ENCODE data around the gene CHST13. TPM values are rescaled to one million over a fixed set of nuclear protein-coding genes. Genes with fewer than 3 reads are reported as not detected.

Gene CHST13
- total RNA-seq, 2 experiments from 2014 or later, result not detected

DNA sequence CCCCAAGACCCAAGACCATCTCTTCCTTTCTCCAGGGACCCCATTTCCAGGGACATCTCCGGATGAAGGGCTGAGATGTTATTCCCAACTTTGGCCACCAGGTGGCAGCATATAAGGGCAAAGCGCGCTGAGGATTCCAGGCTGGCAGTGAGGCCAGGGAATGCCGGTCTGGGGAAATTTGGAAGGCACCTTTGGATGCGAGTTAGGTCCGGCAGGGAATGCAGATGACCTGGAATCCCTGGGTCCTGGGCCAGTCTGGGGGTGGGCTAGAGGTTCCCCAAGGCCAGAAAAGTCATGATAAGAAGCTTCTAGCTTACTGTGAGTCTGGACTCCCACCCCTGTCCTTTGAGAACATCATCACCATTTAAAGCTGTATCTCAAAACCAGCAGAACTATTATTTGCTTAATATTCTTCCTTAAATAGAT is 1.6 kb upstream of the CHST13 start:
- Mint-ChIP-seq H3K4me3 (no peak overlapping the region), H3K4me1 (ENCODE audit: low read depth) (peaks cover 5% of the 10 kb centered on the region), H3K27ac (no peak overlapping the region), H3K9me3 (ENCODE audit: insufficient read depth) (no peaks in the 10 kb centered on the region), H3K36me3 (ENCODE audit: low read depth) (no peaks in the 10 kb centered on the region), H3K27me3 (ENCODE audit: low read depth) (peaks cover 20% of the 10 kb centered on the region)
- DNase-seq, result peak; percentile 50
- CTCF ChIA-PET, result interaction anchor here (0.6 to 2.3 kb wide), 30 partner anchors 8 to 1026 kb away, joined by 3 to 11 read pairs (median 3); no protein-coding TSS in a partner anchor
- ATAC-seq, result no peak
- POLR2A ChIA-PET, result interaction anchor here (0.7 kb wide), 1 partner anchor 13 kb away, joined by 3 read pairs; no protein-coding TSS in a partner anchor

DNA sequence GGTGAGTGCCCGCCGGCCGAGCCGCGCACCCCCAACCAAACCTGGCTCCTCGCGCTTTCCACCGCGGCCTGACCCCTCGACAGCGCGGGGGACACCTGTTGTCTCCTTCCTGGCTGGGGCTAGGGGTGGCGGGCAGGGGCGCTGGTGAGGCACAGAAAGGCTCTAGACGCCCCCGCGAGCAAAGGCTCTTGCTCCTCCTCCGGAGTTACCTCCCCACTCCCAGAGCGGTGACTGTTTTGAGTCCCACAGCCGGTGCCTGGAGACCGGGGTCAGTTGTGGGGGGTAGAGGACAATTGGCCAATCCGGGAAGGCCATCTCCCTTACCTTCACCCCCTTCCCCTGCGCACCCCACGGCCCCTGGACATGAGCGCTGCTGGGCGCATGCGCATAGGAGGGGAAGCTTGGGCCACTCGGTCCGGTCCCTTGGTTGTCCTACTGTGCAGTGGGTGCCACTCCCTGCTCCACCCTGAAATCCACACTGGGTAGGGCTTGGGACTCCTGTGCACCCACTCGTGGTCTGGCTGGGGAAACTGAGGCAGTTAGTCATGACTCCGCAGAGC is 554 bp downstream of the CHST13 start:
- ChIA-PET POLR2A (no interaction called here), CTCF (no interaction called here)
- Mint-ChIP-seq H3K4me1 (ENCODE audit: low read depth) (peaks cover 2% of the 10 kb centered on the region), H3K27me3 (ENCODE audit: low read depth) (peaks cover 20% of the 10 kb centered on the region), H3K9me3 (ENCODE audit: insufficient read depth) (no peaks in the 10 kb centered on the region), H3K4me3 (no peak overlapping the region), H3K27ac (no peak overlapping the region), H3K36me3 (ENCODE audit: low read depth) (no peaks in the 10 kb centered on the region)
- no peak for DNase-seq
- no peak for ATAC-seq

DNA sequence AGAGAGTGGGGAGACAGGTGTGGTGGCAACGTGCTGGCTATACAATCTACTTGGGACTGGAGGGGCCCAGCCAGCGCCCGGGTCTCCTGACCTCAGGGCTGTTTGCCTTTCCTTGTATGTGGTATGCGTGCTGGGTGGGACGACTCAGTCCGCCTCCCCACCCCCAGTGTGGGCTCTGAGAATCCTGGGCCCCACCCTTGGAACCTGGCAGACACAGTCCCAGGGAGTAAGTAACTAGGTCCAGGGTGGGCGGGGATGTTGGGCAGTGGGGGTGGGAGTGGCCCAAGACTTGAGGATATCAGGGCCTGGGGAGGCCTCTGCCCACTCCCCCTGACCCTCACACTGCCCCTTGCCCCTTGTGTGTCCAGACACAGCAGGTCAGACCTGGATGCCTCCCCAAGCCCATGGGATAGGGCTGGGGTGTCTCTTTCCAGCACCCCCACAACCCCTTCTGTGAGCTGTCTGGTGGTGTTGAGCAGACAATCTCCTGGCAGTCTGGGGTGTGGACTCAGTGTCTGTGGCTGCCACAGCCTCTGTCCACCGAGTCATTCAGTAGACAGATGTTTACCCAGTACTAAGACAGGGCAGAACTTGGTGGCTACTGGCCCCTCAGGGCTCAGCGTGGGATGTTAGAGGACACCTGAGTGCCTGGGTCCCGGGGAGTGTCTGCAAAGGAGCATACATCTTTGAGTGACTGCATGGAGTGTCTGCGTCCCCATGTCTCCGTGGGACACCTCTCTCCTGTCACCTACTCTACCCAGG is 1.3 kb downstream of the CHST13 start:
- ChIA-PET POLR2A (no interaction called here), CTCF (no interaction called here)
- Mint-ChIP-seq H3K4me1 (ENCODE audit: low read depth) (peaks cover under 1% of the 10 kb centered on the region), H3K27ac (no peak overlapping the region), H3K9me3 (ENCODE audit: insufficient read depth) (no peaks in the 10 kb centered on the region), H3K4me3 (no peak overlapping the region), H3K36me3 (ENCODE audit: low read depth) (no peaks in the 10 kb centered on the region), H3K27me3 (ENCODE audit: low read depth) (peaks cover 17% of the 10 kb centered on the region)
- ATAC-seq (no peak), DNase-seq (no peak)

DNA sequence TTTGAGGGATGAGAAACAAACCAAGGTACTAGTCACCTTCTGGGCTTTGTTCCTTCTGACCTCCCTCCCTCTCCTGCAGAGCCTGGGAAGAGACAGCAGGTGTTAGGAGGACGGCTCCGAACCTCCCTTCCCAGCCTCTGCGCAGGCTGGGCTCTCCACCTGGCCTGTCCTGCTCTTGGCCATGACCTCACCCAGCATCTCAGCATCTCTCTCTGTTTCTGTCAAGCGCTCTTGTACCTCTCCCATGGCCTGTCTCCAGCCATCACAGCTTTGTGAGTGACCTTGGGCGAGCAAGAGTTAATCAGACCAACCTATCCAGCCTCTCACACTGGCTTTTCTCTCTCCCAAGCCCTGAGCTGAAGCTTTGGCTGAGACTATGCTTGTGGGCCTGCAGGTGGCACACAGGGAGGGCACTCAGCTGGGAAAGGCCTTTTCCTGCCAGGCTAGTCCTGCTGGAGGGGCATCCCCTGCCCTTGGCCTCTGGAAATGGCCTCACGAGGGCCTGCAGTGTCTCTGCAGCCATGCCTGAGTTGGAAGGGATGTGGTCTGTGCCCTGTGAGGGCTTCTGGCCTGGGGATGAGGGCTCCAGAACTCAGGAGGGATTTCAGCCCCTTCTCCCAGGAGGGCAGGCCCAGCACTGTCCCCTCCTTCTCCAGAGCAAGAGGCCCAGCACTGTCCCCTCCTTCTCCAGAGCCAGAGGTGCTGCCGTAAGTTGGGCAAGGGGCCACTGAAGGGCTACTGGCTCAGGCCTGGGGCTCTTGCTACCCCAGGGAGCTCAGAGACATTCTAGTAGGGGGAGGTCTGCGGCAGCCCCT is 2.1 kb downstream of the CHST13 start:
- ATAC-seq (no peak), DNase-seq (no peak)
- Mint-ChIP-seq H3K4me3 (no peak overlapping the region), H3K4me1 (ENCODE audit: low read depth) (peaks cover 3% of the 10 kb centered on the region), H3K9me3 (ENCODE audit: insufficient read depth) (no peaks in the 10 kb centered on the region), H3K27me3 (ENCODE audit: low read depth) (peaks cover 17% of the 10 kb centered on the region), H3K27ac (no peak overlapping the region), H3K36me3 (ENCODE audit: low read depth) (no peaks in the 10 kb centered on the region)
- ChIA-PET CTCF (no interaction called here), POLR2A (no interaction called here)

DNA sequence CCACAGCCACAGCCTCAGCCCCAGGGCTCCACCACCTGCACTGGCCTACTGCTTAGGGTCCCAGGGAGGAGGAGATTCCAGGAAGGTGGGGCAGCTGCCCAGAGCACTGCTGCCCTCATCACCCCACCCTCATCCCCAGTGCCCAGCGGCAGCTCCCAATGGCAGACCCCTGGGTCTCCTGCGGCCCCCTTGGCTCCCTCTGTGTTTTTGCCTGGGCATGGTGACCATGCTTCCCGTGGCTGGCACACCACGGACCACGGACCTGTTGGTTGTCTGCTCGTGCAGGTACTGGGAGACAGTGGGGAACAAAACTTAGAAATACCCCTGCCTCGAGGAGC is 2.7 kb downstream of the CHST13 start:
- H3K27me3 Mint-ChIP-seq (ENCODE audit: low read depth), result peaks cover 15% of the 10 kb centered on the region
- POLR2A ChIA-PET, result no interaction called here

DNA sequence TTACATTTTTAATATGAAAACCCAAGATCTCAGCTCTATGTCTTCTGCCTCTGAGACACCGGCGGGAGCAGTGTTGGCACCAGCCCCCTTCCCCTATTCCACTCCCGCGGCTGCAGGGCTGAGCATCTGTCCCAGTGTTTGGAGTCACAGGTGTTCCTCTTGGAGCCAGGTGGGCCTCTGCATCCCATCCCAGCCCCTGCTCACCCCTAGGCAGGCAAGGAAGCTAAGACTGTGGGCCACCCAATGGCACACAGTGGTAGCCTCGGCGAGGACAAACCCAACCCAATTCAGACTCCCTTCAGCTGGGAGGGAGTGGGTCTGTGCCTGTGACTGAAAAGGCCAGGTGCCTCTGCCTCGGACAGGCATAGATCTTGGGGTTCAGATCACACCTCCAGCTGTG is 3.1 kb downstream of the CHST13 start:
- H3K27me3 Mint-ChIP-seq (ENCODE audit: low read depth), result peaks cover 17% of the 10 kb centered on the region
- H3K4me1 Mint-ChIP-seq (ENCODE audit: low read depth), result peaks cover 3% of the 10 kb centered on the region
- H3K4me3 Mint-ChIP-seq, result no peak overlapping the region
- no peak for ATAC-seq
- ChIA-PET POLR2A (no interaction called here), CTCF (no interaction called here)
- H3K27ac Mint-ChIP-seq, result no peak overlapping the region
- DNase-seq, result no peak
- H3K9me3 Mint-ChIP-seq (ENCODE audit: insufficient read depth), result no peaks in the 10 kb centered on the region
- H3K36me3 Mint-ChIP-seq (ENCODE audit: low read depth), result no peaks in the 10 kb centered on the region

More for the DNA sequence above, 2.7 kb downstream of the CHST13 start:
- Mint-ChIP-seq H3K9me3 (ENCODE audit: insufficient read depth) (no peaks in the 10 kb centered on the region), H3K4me1 (ENCODE audit: low read depth) (peaks cover 3% of the 10 kb centered on the region), H3K36me3 (ENCODE audit: low read depth) (no peaks in the 10 kb centered on the region), H3K27ac (no peak overlapping the region), H3K4me3 (no peak overlapping the region)
- CTCF ChIA-PET, result no interaction called here
- DNase-seq (no peak), ATAC-seq (no peak)

DNA sequence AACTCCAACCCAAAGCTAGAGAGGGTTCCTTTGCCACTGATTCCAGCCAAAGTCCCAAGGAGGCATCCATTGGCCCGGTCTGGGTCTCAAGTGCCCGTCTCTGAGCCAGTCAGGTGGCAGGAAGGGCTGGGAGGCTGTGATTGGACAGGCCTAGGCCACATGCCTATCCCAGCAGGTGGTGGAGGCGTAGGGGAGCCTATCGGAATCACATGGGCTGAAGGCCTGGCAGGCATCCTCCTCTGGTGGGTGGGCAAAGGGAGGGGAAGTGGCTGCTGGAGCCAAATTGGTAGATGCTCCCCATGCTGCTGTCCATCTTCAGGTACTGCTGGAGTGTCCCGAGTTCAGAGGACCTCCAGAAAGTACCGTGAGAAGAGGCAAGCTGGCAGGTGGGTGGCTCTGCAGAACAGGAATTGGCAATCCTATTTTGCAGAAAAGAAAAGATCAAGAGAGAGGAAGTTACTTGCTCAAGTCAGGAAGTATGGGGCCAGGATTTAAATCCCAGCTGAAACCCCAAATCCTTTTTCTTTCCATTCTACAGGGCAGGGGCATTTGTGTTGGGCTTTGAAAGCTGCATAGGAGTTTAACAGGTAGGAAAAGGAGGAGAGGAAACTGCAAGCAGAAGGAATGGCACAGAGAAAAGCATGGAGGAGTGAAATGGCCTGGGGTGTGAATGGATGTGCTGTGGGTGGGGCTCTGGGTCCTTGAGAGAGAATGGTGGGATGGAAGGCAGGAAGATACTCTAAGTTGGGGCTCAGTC is 3.7 kb downstream of the CHST13 start:
- Mint-ChIP-seq H3K9me3 (ENCODE audit: insufficient read depth) (no peaks in the 10 kb centered on the region), H3K4me1 (ENCODE audit: low read depth) (peaks cover 3% of the 10 kb centered on the region), H3K4me3 (no peak overlapping the region), H3K27me3 (ENCODE audit: low read depth) (peaks cover 19% of the 10 kb centered on the region), H3K27ac (no peak overlapping the region), H3K36me3 (ENCODE audit: low read depth) (no peaks in the 10 kb centered on the region)
- CTCF ChIA-PET, result no interaction called here
- no peak for ATAC-seq
- POLR2A ChIA-PET, result no interaction called here
- no peak for DNase-seq

DNA sequence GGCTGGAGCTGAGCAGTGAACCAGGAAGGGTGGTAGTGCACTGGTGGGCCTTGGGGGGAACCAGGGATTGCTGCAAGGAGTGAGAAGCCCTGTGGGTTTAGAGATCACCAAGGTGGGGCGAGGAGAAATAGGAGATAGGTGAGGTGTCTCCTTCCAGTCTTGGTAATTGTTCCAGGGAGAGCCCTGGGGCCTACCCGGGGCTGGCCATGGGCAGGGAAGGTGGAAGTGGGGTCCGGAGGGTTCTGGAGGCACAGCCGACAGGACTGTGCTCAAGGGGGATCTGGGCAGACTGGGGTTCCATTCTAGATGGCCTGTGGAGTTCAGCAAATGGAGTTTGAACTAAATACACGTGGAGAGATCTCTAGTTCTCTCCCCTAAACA is 4.5 kb downstream of the CHST13 start:
- ChIA-PET CTCF (no interaction called here), POLR2A (no interaction called here)
- H3K9me3 Mint-ChIP-seq (ENCODE audit: insufficient read depth), result no peaks in the 10 kb centered on the region
- no peak overlapping the region for H3K4me3 Mint-ChIP-seq
- ATAC-seq, result no peak
- DNase-seq, result no peak
- no peak overlapping the region for H3K27ac Mint-ChIP-seq
- peaks cover 17% of the 10 kb centered on the region for H3K27me3 Mint-ChIP-seq (ENCODE audit: low read depth)
- peaks cover 3% of the 10 kb centered on the region for H3K4me1 Mint-ChIP-seq (ENCODE audit: low read depth)
- H3K36me3 Mint-ChIP-seq (ENCODE audit: low read depth), result no peaks in the 10 kb centered on the region

DNA sequence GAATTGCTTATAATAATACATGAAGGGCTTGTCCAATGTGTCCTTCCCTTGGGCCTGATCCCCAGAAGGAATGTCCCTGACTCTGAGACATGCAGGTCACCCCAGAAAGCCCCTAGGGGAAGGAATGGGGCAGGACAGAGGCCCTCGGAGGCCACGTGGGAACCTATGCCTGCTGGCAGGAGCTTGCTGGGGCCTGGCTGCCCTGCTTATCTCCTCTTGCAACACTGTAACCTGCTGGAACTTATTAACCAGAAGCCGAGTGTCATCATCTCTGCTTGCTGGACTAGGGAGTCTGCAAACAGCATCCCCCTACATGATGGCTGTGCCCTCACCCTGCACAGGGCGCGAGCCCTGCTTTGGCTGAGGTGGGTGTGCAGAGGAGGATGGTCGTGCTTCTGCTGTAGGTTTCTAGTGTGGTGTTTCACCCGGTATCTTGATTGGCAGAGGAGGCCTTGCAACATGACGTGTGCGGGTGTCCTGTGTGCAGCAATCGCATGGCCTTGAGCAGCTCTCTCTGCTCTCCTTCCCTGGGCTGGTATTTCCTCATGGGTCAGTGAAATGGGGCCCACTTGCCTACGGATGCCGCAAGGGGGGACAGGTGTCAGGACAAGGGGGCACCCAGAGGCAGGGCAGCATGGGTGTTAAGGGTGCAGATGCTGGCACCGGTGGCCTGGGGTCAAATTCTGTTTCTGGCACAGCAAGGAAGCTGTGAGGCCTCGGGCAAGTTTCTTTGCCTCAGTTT is 5.0 kb downstream of the CHST13 start:
- peaks cover 21% of the 10 kb centered on the region for H3K27me3 Mint-ChIP-seq (ENCODE audit: low read depth)
- CTCF ChIA-PET, result no interaction called here
- no peak overlapping the region for H3K4me3 Mint-ChIP-seq
- POLR2A ChIA-PET, result no interaction called here
- H3K9me3 Mint-ChIP-seq (ENCODE audit: insufficient read depth), result no peaks in the 10 kb centered on the region
- ATAC-seq (no peak), DNase-seq (no peak)
- peaks cover 3% of the 10 kb centered on the region for H3K4me1 Mint-ChIP-seq (ENCODE audit: low read depth)
- H3K27ac Mint-ChIP-seq, result peak overlapping the region; percentile 49
- no peaks in the 10 kb centered on the region for H3K36me3 Mint-ChIP-seq (ENCODE audit: low read depth)

DNA sequence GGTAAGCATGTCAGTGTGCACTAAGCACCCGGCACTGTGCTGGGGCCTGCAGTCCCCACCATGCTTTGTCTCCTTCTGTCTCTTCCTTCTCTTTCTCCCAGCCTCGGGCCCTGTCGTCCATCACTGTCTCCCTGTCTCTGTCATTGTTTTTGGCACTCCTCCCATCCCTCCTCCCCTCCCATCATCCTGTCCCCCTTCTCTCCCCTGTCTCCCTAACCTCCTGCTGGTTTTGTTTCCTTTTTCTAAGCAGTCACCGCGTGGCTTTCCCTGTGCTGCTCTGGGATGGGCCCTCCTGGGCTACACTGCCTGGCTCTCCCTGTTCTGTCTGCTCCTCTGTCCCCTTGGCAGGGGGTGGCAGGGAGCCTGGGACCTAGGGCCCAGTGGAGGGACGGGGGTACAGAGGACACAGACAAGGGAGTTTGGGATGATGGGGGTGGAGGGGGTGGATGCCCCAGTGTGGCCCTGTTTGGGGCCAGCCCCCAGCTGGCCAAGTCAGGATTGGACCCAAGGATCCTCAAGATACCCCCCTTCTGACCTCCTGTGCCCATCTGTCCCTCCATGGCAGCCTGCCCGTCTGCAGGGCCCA is 5.7 kb downstream of the CHST13 start:
- Mint-ChIP-seq H3K9me3 (ENCODE audit: insufficient read depth) (no peaks in the 10 kb centered on the region), H3K4me1 (ENCODE audit: low read depth) (peaks cover 3% of the 10 kb centered on the region), H3K27ac (peak overlapping the region; percentile 18), H3K4me3 (no peak overlapping the region), H3K36me3 (ENCODE audit: low read depth) (no peaks in the 10 kb centered on the region), H3K27me3 (ENCODE audit: low read depth) (peaks cover 17% of the 10 kb centered on the region)
- ChIA-PET POLR2A (no interaction called here), CTCF (no interaction called here)
- ATAC-seq (no peak), DNase-seq (no peak)

All from activated CD8-positive, alpha-beta T cell treated with anti-CD3 and anti-CD28 coated beads, Interleukin-2, amount 10 ng/mL, durations not matched to agents 7 days and 5 days (primary cell).